ENCODE measurements around the gene AHNAK.

- TF ChIP-seq, protein P1, sequence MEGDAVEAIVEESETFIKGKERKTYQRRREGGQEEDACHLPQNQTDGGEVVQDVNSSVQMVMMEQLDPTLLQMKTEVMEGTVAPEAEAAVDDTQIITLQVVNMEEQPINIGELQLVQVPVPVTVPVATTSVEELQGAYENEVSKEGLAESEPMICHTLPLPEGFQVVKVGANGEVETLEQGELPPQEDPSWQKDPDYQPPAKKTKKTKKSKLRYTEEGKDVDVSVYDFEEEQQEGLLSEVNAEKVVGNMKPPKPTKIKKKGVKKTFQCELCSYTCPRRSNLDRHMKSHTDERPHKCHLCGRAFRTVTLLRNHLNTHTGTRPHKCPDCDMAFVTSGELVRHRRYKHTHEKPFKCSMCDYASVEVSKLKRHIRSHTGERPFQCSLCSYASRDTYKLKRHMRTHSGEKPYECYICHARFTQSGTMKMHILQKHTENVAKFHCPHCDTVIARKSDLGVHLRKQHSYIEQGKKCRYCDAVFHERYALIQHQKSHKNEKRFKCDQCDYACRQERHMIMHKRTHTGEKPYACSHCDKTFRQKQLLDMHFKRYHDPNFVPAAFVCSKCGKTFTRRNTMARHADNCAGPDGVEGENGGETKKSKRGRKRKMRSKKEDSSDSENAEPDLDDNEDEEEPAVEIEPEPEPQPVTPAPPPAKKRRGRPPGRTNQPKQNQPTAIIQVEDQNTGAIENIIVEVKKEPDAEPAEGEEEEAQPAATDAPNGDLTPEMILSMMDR (IDR thresholded peaks at IDR 0.05): no peak
- TF ChIP-seq POLR2A (IDR thresholded peaks at IDR 0.05) (no peak), POLR2AphosphoS5 (IDR thresholded peaks at IDR 0.05) (no peak)
Observed at GRCh38 chr11:62566247-62566646, 19.6 kb upstream of the AHNAK start.

Measured in gastroesophageal sphincter (tissue), 3 donors.